HCT116 (cell line): ENCODE data around the gene TMEM168. TPM values are rescaled to one million over a fixed set of nuclear protein-coding genes. Genes with fewer than 3 reads are reported as not detected.
A peak's percentile ranks its signal among the peaks of the same experiment; 100 is the strongest.

ENCODE experiments used
- ATAC-seq: fragments of 200-7000 bp; cut with Tn5 transposase; 2 replicates; pipeline ENCODE4 v1.9.1; 2020; ENCODE audit warnings: mild to moderate bottlenecking, moderate library complexity
- Bru-seq: library from RNA; stranded (reverse); fragments of 400-500 nt; gene quantifications from one replicate; lab custom pipeline; 2021; lab: Mats Ljungman, UMichigan
- BruChase-seq, 2 experiments: library from RNA; stranded (reverse); fragments of 400-500 nt; gene quantifications; one replicate each; lab custom pipeline; 2021; lab: Mats Ljungman, UMichigan
- BruUV-seq: library from RNA; stranded (reverse); fragments of 400-500 nt; replicated peaks from 2 replicates; lab custom pipeline; 2021; lab: Mats Ljungman, UMichigan
- CTCF ChIA-PET: fragments of 300-600 bp; sonication (Branson Sonifier 250); formaldehyde crosslinking; loops from one replicate; lab custom pipeline; 2021; ENCODE audit warnings: antibody characterized with exemption; lab: Charles Lee
- POLR2A ChIA-PET: fragments of 300-600, 350-600 bp; sonication (Branson Sonifier 250); formaldehyde crosslinking; loops from one replicate; lab custom pipeline; 2021; ENCODE audit warnings: antibody characterized with exemption; lab: Charles Lee
- RAD21 ChIA-PET, 2 experiments: fragments of 300-600 bp; sonication (Branson Sonifier 250); formaldehyde crosslinking; loops; one replicate each; lab custom pipeline; 2023; ENCODE audit warnings: low total read pairs in 2 of 2; ENCODE audit not compliant: uncharacterized antibody in 2 of 2, unreplicated experiment in 2 of 2, low non-redundant PET in 1 of 2; lab: Charles Lee
- DNase-seq: peaks from one replicate; pipeline ENCODE4 v3.0.0-alpha.2; 2010; ENCODE audit warnings: low read depth, low spot score
- H2AFZ ChIP-seq: fragments of 200-600 bp; shearing (Covaris generic), sonication (generic); 2 replicates; pipeline ENCODE4 v1.6.1; 2017; ENCODE audit warnings: low read depth, mixed run types, mixed read lengths, antibody characterized with exemption, low read length; ENCODE audit not compliant: poor library complexity, severe bottlenecking
- H3K27ac ChIP-seq: 2 replicates; pipeline ENCODE4 v1.5.1; 2012; ENCODE audit warnings: low read depth, low read length
- H3K27me3 ChIP-seq: fragments of 200-600 bp; sonication (generic); 2 replicates; pipeline ENCODE4 v1.6.1; 2016; ENCODE audit warnings: mixed run types, low read length, mixed read lengths; ENCODE audit not compliant: insufficient read depth
- H3K36me3 ChIP-seq, 2 experiments: fragments of 200-500 bp in 1 of 2; fragments of 200-600 bp in 1 of 2; sonication (Bioruptor generic) in 1 of 2; sonication (generic) in 1 of 2; 2 replicates each; pipeline versions ENCODE4 v1.5.1 to v1.6.1; 2014 to 2016; ENCODE audit warnings: low read length in 2 of 2, inconsistent platforms in 1 of 2, mixed read lengths in 1 of 2, mixed run types in 1 of 2; ENCODE audit not compliant: insufficient read depth in 2 of 2, control insufficient read depth in 1 of 2
- H3K4me1 ChIP-seq, 2 experiments: fragments of 200-600 bp in 1 of 2; sonication (generic) in 1 of 2; 2 replicates each; pipeline versions ENCODE4 v1.5.1 to v1.6.1; 2012 to 2017; ENCODE audit warnings: low read length in 2 of 2, inconsistent platforms in 1 of 2, mild to moderate bottlenecking in 1 of 2, mixed read lengths in 1 of 2, mixed run types in 1 of 2, moderate library complexity in 1 of 2; ENCODE audit not compliant: insufficient read depth in 2 of 2, control insufficient read depth in 1 of 2
- H3K4me2 ChIP-seq: fragments of 200-600 bp; sonication (generic); 2 replicates; pipeline ENCODE4 v1.6.1; 2017; ENCODE audit warnings: mixed run types, low read length, mixed read lengths
- H3K4me3 ChIP-seq, 2 experiments: fragments of 200-600 bp in 1 of 2; sonication (generic) in 1 of 2; replicated peaks in 1 of 2; 2 replicates each; pipeline ENCODE4 v1.5.1; 2011 to 2016; ENCODE audit warnings: low read length in 2 of 2, control low read depth in 1 of 2, low read depth in 1 of 2, mild to moderate bottlenecking in 1 of 2, mixed read lengths in 1 of 2, mixed run types in 1 of 2
- H3K79me2 ChIP-seq: fragments of 200-600 bp; sonication (generic); 2 replicates; pipeline ENCODE4 v1.6.1; 2017; ENCODE audit warnings: mild to moderate bottlenecking, mixed run types, low read length, moderate library complexity, mixed read lengths; ENCODE audit not compliant: insufficient read depth
- H3K9ac ChIP-seq: fragments of 200-600 bp; sonication (generic); 2 replicates; pipeline ENCODE4 v1.6.1; 2016; ENCODE audit warnings: low read length, mixed read lengths
- H3K9me2 ChIP-seq: fragments of 200-600 bp; sonication (generic), shearing (Covaris generic); 2 replicates; pipeline ENCODE4 v1.6.1; 2017; ENCODE audit warnings: mixed run types, mild to moderate bottlenecking, moderate library complexity; ENCODE audit not compliant: insufficient read depth
- H3K9me3 ChIP-seq, 2 experiments: fragments of 200-500 bp in 1 of 2; fragments of 200-600 bp in 1 of 2; sonication (Bioruptor generic) in 1 of 2; sonication (generic) in 1 of 2; 2 replicates each; pipeline ENCODE4 v1.6.1; 2014 to 2017; ENCODE audit warnings: low read length in 2 of 2, mixed read lengths in 2 of 2, inconsistent platforms in 1 of 2, low read depth in 1 of 2, mild to moderate bottlenecking in 1 of 2, mixed run types in 1 of 2, moderate library complexity in 1 of 2; ENCODE audit not compliant: control insufficient read depth in 1 of 2, insufficient read depth in 1 of 2
- H4K20me1 ChIP-seq: fragments of 200-600 bp; sonication (generic), shearing (Covaris generic); 2 replicates; pipeline ENCODE4 v1.6.1; 2017; ENCODE audit warnings: mixed run types, mild to moderate bottlenecking, moderate library complexity; ENCODE audit not compliant: insufficient read depth
- CBX3 ChIP-seq: IDR thresholded peaks from 2 replicates; pipeline ENCODE4 v1.6.1; 2012; ENCODE audit warnings: low read depth
- ELF1 ChIP-seq: IDR thresholded peaks from 2 replicates; pipeline ENCODE4 v1.6.1; 2012; ENCODE audit warnings: low read depth, borderline replicate concordance
- EZH2 ChIP-seq: fragments of 200-600 bp; sonication (generic); IDR thresholded peaks from 2 replicates; pipeline ENCODE4 v1.6.1; 2017; ENCODE audit warnings: antibody characterized with exemption, mixed run types
- EZH2phosphoT487 ChIP-seq: fragments of 200-600 bp; IDR thresholded peaks from 2 replicates; pipeline ENCODE4 v1.6.1; 2018; ENCODE audit warnings: antibody characterized with exemption, borderline replicate concordance
- FOSL1 ChIP-seq: IDR thresholded peaks from 2 replicates; pipeline ENCODE4 v1.6.1; 2012; ENCODE audit warnings: low read depth
- JUND ChIP-seq: IDR thresholded peaks from 2 replicates; pipeline ENCODE4 v1.6.1; 2012
- POLR2A ChIP-seq: IDR thresholded peaks from 2 replicates; pipeline ENCODE4 v1.7.0; 2011; ENCODE audit warnings: borderline replicate concordance; ENCODE audit not compliant: insufficient read depth, insufficient read length; ENCODE audit errors: extremely low read depth
- POLR2AphosphoS5 ChIP-seq: IDR thresholded peaks from 2 replicates; pipeline ENCODE4 v1.6.1; 2011; ENCODE audit warnings: mild to moderate bottlenecking, low read depth, low read length, moderate library complexity
- RAD21 ChIP-seq: IDR thresholded peaks from 2 replicates; pipeline ENCODE4 v1.6.1; 2012; ENCODE audit warnings: low read depth, mild to moderate bottlenecking
- SIN3A ChIP-seq: IDR thresholded peaks from 2 replicates; pipeline ENCODE4 v1.6.1; 2012; ENCODE audit warnings: low read depth
- SP1 ChIP-seq: IDR thresholded peaks from 2 replicates; pipeline ENCODE4 v1.6.1; 2012; ENCODE audit warnings: low read depth
- YY1 ChIP-seq: IDR thresholded peaks from 2 replicates; pipeline ENCODE4 v1.6.1; 2011; ENCODE audit warnings: low read length, low read depth, moderate library complexity, mild to moderate bottlenecking; ENCODE audit not compliant: insufficient replicate concordance; ENCODE audit errors: extremely low read depth
- ZBTB33 ChIP-seq: IDR thresholded peaks from 2 replicates; pipeline ENCODE4 v1.6.1; 2011; ENCODE audit warnings: mild to moderate bottlenecking, low read length, moderate library complexity; ENCODE audit not compliant: insufficient replicate concordance; ENCODE audit errors: extremely low read depth
- ZFX ChIP-seq: fragments of 450-650 bp; IDR thresholded peaks from 2 replicates; pipeline ENCODE4 v1.6.1; 2017
- ZNF274 ChIP-seq: fragments of 200-500 bp; sonication (Bioruptor generic); IDR thresholded peaks from 2 replicates; pipeline ENCODE4 v1.6.1; 2014; ENCODE audit warnings: mild to moderate bottlenecking, low read depth, low read length, inconsistent platforms
- intact Hi-C: fragments of 100-400 bp; cut with micrococcal nuclease; formaldehyde crosslinking; loops from 2 replicates; pipeline ENCODE4 v1.10.0; 2022
- long read RNA-seq: library from polyadenylated mRNA; unstranded; transcript quantifications from one replicate; pipeline ENCODE4 v2.0.0, GENCODE V29; 2021; ENCODE audit not compliant: unreplicated experiment
- polyA plus RNA-seq: library from polyadenylated mRNA; unstranded; fragments of >200 nt; gene quantifications from 2 replicates; pipeline ENCODE4 v1.2.1, GENCODE V29; 2012; ENCODE audit warnings: missing spikeins
- total RNA-seq: library from RNA; stranded (reverse); gene quantifications from one replicate; pipeline ENCODE4 v1.2.1, GENCODE V29; 2021; ENCODE audit not compliant: unreplicated experiment
- TF ChIP-seq, protein P1 (sequence below): IDR thresholded peaks from 2 replicates; pipeline ENCODE4 v1.6.1; 2012
- TF ChIP-seq, protein P2 (sequence below), 3 experiments: fragments of 200-600 bp in 1 of 3; sonication (generic) in 1 of 3; IDR thresholded peaks in 2 of 3; conservative IDR thresholded peaks in 1 of 3; 2 replicates each; pipeline ENCODE4 v1.5.1; 2012 to 2017; ENCODE audit warnings: low read depth in 2 of 3, low read length in 2 of 3, antibody characterized with exemption in 1 of 3, borderline replicate concordance in 1 of 3, control low read depth in 1 of 3, mild to moderate bottlenecking in 1 of 3, mixed read lengths in 1 of 3, mixed run types in 1 of 3, moderate library complexity in 1 of 3; ENCODE audit not compliant: insufficient read depth in 1 of 3
- TF ChIP-seq, protein P3 (sequence below): IDR thresholded peaks from 2 replicates; pipeline ENCODE4 v1.6.1; 2012

TMEM168 gene, protein sequence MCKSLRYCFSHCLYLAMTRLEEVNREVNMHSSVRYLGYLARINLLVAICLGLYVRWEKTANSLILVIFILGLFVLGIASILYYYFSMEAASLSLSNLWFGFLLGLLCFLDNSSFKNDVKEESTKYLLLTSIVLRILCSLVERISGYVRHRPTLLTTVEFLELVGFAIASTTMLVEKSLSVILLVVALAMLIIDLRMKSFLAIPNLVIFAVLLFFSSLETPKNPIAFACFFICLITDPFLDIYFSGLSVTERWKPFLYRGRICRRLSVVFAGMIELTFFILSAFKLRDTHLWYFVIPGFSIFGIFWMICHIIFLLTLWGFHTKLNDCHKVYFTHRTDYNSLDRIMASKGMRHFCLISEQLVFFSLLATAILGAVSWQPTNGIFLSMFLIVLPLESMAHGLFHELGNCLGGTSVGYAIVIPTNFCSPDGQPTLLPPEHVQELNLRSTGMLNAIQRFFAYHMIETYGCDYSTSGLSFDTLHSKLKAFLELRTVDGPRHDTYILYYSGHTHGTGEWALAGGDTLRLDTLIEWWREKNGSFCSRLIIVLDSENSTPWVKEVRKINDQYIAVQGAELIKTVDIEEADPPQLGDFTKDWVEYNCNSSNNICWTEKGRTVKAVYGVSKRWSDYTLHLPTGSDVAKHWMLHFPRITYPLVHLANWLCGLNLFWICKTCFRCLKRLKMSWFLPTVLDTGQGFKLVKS
- 16.5 TPM for total RNA-seq
- 11.5 and 13.4 TPM in 2 replicates for polyA plus RNA-seq
- Bru-seq, nascent RNA = percentile 90 among the genes with signal in this experiment
- BruChase-seq, experiment 1, labeled RNA remaining after a 6-hour chase = percentile 86 among the genes with signal in this experiment
- percentile 96 among the genes with signal in this experiment for BruChase-seq, experiment 2, labeled RNA remaining after a 2-hour chase
- long read RNA-seq, full-length matches to known transcripts = 32 of 55 reads
- long read RNA-seq, partial matches to known transcripts = 2 of 55 reads
- long read RNA-seq, other reads (novel, unspliced or antisense) = 21 of 55 reads

DNA sequence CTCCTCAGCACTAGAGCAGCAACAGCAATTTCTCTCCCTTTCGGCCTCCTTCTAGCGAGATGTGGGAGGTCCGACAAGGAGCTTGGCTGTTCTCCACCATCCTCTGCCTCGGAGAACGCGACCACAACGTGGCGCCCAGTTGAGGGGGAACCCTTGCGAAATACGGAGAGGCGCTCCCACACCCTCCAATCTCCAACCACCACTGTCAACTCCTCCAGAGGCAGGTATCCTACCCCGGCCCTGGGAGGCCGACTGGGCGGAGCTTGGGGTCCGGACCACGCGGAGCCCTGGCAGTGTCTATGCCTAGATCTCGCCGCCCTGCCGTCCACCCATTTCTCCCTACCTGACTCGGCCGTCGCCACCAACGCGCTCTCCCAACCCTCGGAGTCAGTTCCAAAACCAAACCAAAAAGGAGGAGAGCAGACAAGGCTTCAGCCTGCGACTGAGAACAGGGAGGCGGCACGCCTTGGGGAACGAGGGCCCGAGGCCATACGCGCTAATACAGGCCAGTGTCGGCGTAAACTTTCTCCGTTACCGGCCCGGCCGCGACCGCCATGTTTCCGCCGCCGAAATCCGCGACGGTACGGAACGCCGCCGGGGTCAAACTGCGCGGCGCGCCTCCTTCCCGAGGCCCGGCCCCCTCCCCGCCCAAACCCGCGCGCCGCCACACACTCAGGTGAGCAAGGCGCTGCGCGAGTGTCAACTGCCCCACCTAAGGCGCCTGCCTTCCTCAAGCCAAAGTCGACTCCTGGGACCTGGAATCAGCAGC lies at the start of gene TMEM168:
Gene TMEM168, minus strand, starts transcription at position 577 of the 769 bp plus-strand sequence. CDS start 5,568 bp downstream, outside the sequence.
- CTCF ChIA-PET = no interaction called here
- Histone ChIP-seq H3K79me2 (peaks cover 36% of the 10 kb centered on the region), H3K27me3 (no peaks in the 10 kb centered on the region), H3K27ac (peak within 1 kb of the TSS; percentile 81), H3K36me3 (no peaks in the 10 kb centered on the region), H3K9me3 (no peaks in the 10 kb centered on the region), H3K4me2 (peak within 1 kb of the TSS; percentile 98), H4K20me1 (no peaks in the 10 kb centered on the region), H3K4me1 (peaks cover 4 to 13% of the 10 kb centered on the region in 2 experiments; a peak in 2 of 4 replicates), H3K4me3 (peak within 1 kb of the TSS; percentile 75 to 92), H2AFZ (peak within 1 kb of the TSS; percentile 95), H3K9ac (peak within 1 kb of the TSS; percentile 79), H3K9me2 (0 out of 2 replicates have a peak, but pooled peaks cover 4% of the 10 kb centered on the region)
- RAD21 ChIA-PET = interaction anchor here in 1 of 2 experiments (0.5 kb wide), 1 partner anchor 18 kb away, joined by 4 read pairs; no protein-coding TSS in a partner anchor
- peak; percentile 75 for DNase-seq
- BruUV-seq = TSS peak; percentile 86
- peak; percentile 94 for ATAC-seq
- intact Hi-C loops = no loop called here
- POLR2A ChIA-PET = interaction anchor here (0.5 to 1.6 kb wide), 3 partner anchors 9 to 217 kb away, joined by 3 to 7 read pairs (median 5); no protein-coding TSS in a partner anchor
- peak; percentile 92 for TF ChIP-seq YY1
- TF ChIP-seq CBX3 = peak; percentile 36; the same call in 1 of the 2 replicates
- TF ChIP-seq ZFX = peak; percentile 90
- no peak for TF ChIP-seq RAD21
- TF ChIP-seq POLR2AphosphoS5 = peak; percentile 70
- peak; percentile 77 for TF ChIP-seq ZBTB33
- TF ChIP-seq, protein P1, sequence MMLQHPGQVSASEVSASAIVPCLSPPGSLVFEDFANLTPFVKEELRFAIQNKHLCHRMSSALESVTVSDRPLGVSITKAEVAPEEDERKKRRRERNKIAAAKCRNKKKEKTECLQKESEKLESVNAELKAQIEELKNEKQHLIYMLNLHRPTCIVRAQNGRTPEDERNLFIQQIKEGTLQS = no peak
- TF ChIP-seq EZH2phosphoT487 = no peak
- TF ChIP-seq, protein P2, sequence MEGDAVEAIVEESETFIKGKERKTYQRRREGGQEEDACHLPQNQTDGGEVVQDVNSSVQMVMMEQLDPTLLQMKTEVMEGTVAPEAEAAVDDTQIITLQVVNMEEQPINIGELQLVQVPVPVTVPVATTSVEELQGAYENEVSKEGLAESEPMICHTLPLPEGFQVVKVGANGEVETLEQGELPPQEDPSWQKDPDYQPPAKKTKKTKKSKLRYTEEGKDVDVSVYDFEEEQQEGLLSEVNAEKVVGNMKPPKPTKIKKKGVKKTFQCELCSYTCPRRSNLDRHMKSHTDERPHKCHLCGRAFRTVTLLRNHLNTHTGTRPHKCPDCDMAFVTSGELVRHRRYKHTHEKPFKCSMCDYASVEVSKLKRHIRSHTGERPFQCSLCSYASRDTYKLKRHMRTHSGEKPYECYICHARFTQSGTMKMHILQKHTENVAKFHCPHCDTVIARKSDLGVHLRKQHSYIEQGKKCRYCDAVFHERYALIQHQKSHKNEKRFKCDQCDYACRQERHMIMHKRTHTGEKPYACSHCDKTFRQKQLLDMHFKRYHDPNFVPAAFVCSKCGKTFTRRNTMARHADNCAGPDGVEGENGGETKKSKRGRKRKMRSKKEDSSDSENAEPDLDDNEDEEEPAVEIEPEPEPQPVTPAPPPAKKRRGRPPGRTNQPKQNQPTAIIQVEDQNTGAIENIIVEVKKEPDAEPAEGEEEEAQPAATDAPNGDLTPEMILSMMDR (IDR thresholded peaks at IDR 0.05 in 2 of 3, conservative IDR thresholded peaks at IDR 0.05 in 1 of 3; ENCODE audit: borderline replicate concordance in 1 of 3, insufficient read depth in 1 of 3, low read depth in 2 of 3, low read length in 2 of 3) = no peak
- peak; percentile 80 for TF ChIP-seq POLR2A
- TF ChIP-seq, protein P3, sequence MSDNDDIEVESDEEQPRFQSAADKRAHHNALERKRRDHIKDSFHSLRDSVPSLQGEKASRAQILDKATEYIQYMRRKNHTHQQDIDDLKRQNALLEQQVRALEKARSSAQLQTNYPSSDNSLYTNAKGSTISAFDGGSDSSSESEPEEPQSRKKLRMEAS = peak; percentile 94
- no peak for TF ChIP-seq EZH2
- no peak; the same call in 1 of the 2 replicates for TF ChIP-seq SP1
- TF ChIP-seq SIN3A = peak; percentile 90
- TF ChIP-seq JUND = no peak
- no peak for TF ChIP-seq ELF1
- no peak for TF ChIP-seq ZNF274
- no peak; the same call in 1 of the 2 replicates for TF ChIP-seq FOSL1
